ENCODE data around the gene LRRN2. TPM values are rescaled to one million over a fixed set of nuclear protein-coding genes. Genes with fewer than 3 reads are reported as not detected.

The LRRN2 gene
- total RNA-seq, 2 donors from 2014 or later, result 0.33 to 1.6 TPM

DNA sequence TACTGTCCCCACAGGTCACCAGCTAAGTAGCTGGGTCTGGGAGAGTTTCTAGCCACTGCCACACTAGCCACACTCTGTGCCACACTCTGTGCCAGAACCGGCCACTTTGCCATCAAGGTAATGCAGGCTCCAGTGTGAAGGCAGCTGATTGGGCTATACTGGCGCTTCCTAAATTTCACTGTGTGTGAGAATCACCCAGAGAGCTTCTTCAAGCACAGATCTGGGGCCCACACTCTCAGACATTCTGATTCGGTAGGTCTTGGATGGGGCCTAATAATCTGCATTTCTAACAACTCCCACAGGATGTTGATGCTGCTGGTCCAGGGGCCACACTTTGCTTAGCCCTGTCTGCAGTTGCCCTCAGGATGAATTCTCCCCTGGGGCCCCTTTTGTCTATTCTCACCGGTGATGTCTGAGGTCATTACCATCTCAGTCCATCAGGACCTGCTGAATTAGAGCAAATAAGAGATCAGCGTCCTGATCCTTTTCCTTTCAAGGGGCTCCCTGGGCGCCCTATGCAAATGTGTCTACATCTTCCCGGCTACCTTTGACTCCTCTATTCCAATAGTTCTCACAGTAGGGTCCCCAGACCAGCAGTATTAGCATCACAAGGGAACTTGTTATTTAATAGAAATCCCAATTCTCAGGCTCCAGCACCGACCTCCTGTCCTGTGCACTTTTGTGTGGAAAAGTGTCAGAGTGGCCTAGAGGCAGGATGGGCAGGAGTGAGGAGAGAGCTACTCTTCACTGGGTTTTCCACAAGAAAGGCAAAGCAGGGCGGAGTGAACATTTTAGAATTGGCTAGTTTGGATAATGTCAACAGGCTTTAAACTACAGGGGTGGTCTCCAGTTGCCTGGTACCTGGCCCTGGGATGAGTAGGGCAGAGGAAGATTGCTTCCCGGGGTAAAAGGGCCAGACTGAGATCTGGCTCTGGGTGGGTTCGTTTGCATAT is 24.7 kb upstream of the LRRN2 start:
- no peak for ATAC-seq
- Histone ChIP-seq H3K4me1 (no peaks in the 10 kb centered on the region), H3K9me3 (no peaks in the 10 kb centered on the region), H3K27ac (no peak overlapping the region), H3K36me3 (replicated peaks in 1 of 2; ENCODE audit: insufficient read depth in 1 of 2, low read depth in 2 of 2) (no peaks in the 10 kb centered on the region), H3K27me3 (no peaks in the 10 kb centered on the region), H3K4me3 (no peak overlapping the region)
- intact Hi-C loops (cut with DNase I), result no loop called here
- WGBS, 2 donors, result 57 to 60% methylated on average over 11 of the region's 11 CpGs
- no peak for TF ChIP-seq POLR2A (IDR thresholded peaks at IDR 0.05)
- TF ChIP-seq, protein P1, sequence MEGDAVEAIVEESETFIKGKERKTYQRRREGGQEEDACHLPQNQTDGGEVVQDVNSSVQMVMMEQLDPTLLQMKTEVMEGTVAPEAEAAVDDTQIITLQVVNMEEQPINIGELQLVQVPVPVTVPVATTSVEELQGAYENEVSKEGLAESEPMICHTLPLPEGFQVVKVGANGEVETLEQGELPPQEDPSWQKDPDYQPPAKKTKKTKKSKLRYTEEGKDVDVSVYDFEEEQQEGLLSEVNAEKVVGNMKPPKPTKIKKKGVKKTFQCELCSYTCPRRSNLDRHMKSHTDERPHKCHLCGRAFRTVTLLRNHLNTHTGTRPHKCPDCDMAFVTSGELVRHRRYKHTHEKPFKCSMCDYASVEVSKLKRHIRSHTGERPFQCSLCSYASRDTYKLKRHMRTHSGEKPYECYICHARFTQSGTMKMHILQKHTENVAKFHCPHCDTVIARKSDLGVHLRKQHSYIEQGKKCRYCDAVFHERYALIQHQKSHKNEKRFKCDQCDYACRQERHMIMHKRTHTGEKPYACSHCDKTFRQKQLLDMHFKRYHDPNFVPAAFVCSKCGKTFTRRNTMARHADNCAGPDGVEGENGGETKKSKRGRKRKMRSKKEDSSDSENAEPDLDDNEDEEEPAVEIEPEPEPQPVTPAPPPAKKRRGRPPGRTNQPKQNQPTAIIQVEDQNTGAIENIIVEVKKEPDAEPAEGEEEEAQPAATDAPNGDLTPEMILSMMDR (IDR thresholded peaks at IDR 0.05), result no peak
- DNase-seq, result no peak

DNA sequence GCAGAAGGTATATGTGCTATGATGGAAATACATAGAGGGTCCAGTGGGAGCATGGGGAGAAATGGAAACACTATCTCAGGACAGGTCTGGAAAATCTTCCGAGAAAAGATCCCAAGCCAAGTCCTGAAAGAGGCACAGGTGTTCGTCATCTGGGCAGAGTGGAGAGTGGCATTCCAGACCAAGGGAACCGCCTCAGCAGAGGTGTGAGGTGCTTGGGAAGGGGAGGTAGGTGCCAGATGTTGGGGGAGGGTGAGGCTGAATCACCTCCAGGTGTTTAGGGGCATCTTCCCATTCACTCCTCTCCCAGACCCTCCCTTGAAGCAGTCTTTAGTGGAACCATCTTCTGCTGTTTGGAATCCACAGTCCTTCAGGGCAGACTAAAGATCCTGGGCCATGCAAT is 23.5 kb upstream of the LRRN2 start:
- TF ChIP-seq POLR2A (IDR thresholded peaks at IDR 0.05), result no peak
- TF ChIP-seq, protein P1 (IDR thresholded peaks at IDR 0.05), result no peak
- DNase-seq, result no peak
- intact Hi-C loops (cut with DNase I), result no loop called here
- no peak for ATAC-seq
- no peaks in the 10 kb centered on the region for H3K4me1 ChIP-seq
- H3K36me3 ChIP-seq (replicated peaks in 1 of 2; ENCODE audit: insufficient read depth in 1 of 2, low read depth in 2 of 2), result no peaks in the 10 kb centered on the region
- WGBS, 2 donors, result 59 to 74% methylated on average over 3 of the region's 3 CpGs
- no peaks in the 10 kb centered on the region for H3K9me3 ChIP-seq
- no peaks in the 10 kb centered on the region for H3K27me3 ChIP-seq
- H3K4me3 ChIP-seq, result no peak overlapping the region
- no peak overlapping the region for H3K27ac ChIP-seq

DNA sequence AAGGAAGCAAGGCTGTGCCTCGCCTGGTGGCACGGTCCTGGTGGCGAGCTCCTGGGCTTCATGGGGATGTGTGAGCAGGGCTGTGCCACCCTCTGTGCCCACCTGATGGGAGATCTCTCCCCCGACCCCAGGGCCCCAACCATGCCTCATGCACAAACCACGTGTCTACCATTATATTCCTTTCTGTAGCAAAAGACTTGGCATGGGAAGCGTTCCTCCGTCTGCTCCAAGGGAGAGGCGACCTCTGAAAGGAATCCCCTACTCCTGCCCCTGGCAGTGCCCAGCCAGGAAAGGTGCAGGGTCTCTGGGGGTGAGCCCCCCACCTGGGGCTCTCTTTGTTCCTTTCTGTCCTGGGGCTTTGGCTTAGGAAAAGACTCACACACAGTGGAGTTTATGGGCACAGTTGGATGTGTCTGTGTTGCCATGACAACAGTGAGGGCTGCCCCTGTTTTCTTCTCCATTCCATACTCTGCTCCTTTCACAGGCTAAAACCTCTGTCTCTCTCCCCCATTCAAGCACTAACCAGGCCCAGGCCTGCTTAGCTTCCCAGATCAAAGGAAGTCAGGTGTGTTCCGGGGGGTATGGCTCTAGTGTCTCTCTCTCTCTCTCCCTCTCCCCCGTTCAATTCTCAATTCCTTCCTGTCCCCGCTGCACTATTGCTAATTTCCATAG is 21.4 kb upstream of the LRRN2 start:
- no peaks in the 10 kb centered on the region for H3K27me3 ChIP-seq
- no peaks in the 10 kb centered on the region for H3K4me1 ChIP-seq
- WGBS, 2 donors, result 62 to 63% methylated on average over 9 to 11 of the region's 11 CpGs
- intact Hi-C loops (cut with DNase I), result no loop called here
- no peaks in the 10 kb centered on the region for H3K9me3 ChIP-seq
- H3K36me3 ChIP-seq (replicated peaks in 1 of 2; ENCODE audit: insufficient read depth in 1 of 2, low read depth in 2 of 2), result no peaks in the 10 kb centered on the region
- no peak overlapping the region for H3K27ac ChIP-seq
- DNase-seq (no peak), ATAC-seq (no peak)
- no peak overlapping the region for H3K4me3 ChIP-seq
- TF ChIP-seq, protein P1 (IDR thresholded peaks at IDR 0.05), result no peak
- no peak for TF ChIP-seq POLR2A (IDR thresholded peaks at IDR 0.05)

DNA sequence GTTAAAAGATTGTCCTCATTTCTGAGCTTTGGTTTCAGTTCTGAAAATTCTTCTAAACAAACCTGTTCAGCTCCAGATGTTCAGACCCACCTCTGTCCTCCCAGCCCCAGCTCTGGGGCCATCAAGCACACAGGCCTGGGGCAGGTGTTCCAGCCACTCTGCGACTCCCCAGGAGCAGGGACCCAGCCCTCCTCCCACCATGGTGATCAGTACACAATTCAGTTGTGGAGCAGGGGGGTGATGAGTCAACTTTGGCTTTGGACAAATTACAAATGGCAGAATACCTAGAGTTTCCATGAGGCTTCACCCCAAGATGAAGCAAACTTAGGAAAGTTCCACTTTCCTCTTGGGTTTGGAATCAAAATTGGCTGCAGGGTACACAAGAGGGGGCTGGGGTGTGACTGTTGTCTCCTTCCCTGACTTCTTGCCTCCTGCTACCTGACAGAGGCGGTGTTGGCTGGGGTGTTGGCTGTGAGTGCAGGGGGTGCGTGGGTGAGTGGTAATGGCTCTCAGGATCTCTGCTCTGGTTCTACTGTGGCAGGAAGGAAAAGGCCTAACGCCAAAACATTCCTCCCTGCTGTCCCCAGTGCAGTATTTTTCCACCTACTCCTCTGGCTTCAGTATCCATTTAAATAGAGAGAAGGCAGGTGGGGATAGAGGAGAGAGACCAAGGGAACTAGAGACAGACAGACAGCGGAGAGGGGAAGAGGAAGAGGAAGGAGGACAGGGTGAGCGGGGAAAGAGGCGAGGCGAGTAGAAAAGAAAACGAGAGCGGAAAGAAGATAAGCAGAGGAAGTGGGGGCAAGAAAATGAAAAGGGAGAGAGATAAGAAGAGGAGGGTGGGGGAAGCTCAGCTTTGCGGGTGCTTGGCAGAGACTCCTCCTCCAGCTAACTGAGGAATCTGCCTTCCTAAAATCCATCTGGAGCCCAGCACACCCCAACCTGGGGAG is 20.6 kb upstream of the LRRN2 start:
- no peak overlapping the region for H3K4me3 ChIP-seq
- intact Hi-C loops (cut with DNase I), result no loop called here
- no peaks in the 10 kb centered on the region for H3K4me1 ChIP-seq
- no peak for TF ChIP-seq POLR2A (IDR thresholded peaks at IDR 0.05)
- TF ChIP-seq, protein P1 (IDR thresholded peaks at IDR 0.05), result no peak
- no peak overlapping the region for H3K27ac ChIP-seq
- ATAC-seq (no peak), DNase-seq (no peak)
- H3K27me3 ChIP-seq, result no peaks in the 10 kb centered on the region
- no peaks in the 10 kb centered on the region for H3K9me3 ChIP-seq
- H3K36me3 ChIP-seq (replicated peaks in 1 of 2; ENCODE audit: insufficient read depth in 1 of 2, low read depth in 2 of 2), result no peaks in the 10 kb centered on the region
- WGBS, 2 donors, result 46 to 73% methylated on average over 11 of the region's 11 CpGs

Data from body of pancreas (tissue), 4 donors.